Activated gamma-delta T cell treated with Interleukin-2 at 50 U/mL for 16 hours (primary cell): ENCODE measurements around the gene TGFBR3L.
A peak's percentile ranks its signal among the peaks of the same experiment; 100 is the strongest.
"Not testable (repeated sequence)": the region's sequence is repeated elsewhere in the genome, so short reads cannot be mapped to it uniquely, and the experiment has no call there.

Experiments
- DNase-seq: peaks from one replicate; pipeline ENCODE4 v3.0.0-alpha.2; 2020

The TGFBR3L gene

DNA sequence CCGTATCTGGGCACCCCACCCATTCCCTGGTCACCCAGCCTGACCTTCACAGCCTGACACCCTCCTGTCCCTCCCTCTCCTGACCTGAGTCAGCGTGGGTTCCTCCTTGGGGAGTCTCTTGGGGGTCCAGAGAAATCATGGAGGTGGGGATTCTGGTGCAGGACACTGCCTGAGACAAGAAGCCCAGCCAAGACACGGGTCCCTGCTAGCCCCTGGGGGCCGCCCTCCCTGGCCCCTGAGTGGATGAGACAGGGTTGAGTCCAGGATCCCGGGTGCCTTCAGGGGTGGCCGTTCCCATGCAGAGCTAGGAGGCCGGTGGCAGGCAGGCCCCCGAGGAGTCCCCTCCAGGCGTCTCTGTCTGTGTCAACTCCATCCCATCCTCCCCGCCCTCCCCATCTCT is 9.4 kb upstream of the TGFBR3L start:
- DNase-seq: no peak

DNA sequence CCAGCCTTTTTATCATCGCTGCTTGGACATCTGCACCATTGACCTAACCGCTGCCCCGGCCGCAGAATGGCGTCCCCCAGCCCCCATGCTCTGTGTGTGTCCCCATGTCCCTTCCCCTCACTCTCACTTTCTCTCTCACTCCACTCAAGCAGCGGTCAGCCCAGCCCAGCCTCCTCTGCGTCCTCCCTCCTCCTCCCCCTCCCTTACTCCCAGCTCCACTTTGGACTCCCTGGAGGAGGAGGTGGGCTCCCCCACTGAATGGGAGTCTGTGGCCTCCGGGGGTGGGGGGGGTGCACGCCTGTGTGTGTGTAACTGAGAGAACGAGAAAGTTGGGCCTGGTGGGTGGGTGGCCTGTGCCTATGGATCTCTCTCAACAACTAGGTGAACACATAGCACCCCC is 8.8 kb upstream of the TGFBR3L start:
- DNase-seq: no peak

DNA sequence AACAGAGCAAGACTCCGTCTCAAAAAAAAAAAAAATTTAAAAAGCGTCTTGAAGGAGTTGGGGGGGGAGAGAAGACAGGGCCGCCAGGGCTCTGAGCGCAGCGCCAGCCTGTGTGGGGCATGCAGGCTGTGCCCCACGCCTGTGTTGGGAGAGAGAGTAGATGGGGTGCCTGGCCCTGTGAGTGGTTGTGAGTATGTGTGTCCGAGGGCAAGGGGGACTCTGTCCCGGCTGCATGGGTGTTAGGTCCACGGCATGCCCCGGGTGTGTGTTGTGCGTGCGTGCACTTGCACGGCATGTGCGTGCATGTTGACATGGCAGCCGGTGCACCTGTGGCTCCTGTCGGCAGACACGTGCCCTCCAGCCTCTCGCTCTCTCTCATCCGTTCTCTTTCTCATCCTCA is 7.5 kb upstream of the TGFBR3L start:
- DNase-seq: no peak

- DNase-seq: no peak
Measured at GRCh38 chr19:7907544-7907943, 7.1 kb upstream of the TGFBR3L start.

- DNase-seq: no peak
Measured at GRCh38 chr19:7908078-7908699, 6.4 kb upstream of the TGFBR3L start.

DNA sequence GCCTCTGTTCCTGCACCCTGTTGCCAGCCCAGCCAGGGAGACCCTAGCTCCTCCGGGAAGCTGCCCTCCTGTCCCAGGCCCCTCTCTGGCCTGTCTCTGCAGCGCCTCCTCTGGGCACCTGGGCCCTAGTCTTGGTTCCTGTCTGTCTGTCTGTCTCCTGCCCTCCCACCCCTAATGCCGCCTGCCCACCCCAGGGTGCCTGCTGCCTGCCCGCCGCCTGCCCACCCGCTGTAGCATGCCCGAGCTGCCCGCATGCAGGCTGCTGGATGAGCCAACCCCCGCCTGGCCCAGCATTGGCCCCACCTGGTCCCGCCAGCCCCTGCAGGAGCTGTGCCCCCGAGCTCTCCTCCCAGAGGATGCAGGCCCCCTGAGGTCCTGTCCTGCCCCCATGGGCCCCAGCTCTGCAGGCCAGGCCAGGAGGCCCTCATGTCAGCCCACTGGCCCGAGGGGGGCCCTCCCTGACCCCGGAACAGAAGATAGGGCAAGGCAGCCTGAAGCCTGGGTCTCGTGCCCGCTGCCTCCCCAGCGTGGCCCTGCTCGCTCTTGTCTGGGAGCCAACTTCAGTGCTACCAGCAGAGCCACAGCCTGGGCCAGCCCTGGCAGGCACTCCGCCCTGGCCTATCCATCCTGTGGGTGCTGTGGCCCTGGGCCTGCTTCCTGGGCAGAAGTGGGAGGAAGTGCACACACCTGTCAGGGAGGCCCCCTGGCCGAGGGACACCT is 5.7 kb upstream of the TGFBR3L start:
- DNase-seq: no peak

- no peak for DNase-seq
Measured at GRCh38 chr19:7909471-7910067, 5.1 kb upstream of the TGFBR3L start.

DNA sequence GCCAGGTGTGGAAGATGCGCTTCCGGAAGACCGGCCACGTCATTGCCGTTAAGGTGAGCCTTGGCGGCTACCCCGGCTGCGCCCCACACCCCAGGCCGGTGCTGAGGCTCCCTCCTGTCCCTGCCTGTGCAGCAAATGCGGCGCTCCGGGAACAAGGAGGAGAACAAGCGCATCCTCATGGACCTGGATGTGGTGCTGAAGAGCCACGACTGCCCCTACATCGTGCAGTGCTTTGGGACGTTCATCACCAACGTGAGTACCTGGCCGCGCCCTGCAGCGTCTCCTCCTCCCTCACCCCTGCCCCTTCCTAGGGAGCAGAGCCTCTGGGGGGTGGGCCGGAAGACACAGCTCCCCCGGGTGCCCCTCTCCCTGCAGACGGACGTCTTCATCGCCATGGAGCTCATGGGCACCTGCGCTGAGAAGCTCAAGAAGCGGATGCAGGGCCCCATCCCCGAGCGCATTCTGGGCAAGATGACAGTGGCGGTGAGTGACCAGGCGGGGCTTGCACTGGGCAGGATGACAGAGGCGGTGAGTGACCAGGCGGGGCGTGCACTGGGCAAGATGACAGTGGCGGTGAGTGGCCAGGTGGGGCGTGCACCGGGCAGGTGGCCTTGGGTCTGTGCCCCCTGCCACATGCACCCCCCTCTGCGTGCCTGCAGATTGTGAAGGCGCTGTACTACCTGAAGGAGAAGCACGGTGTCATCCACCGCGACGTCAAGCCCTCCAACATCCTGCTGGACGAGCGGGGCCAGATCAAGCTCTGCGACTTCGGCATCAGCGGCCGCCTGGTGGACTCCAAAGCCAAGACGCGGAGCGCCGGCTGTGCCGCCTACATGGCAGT is 4.1 kb upstream of the TGFBR3L start:
- DNase-seq: no peak

GRCh38 chr19:7911508-7912143 is 3.0 kb upstream of the TGFBR3L start:
- no peak for DNase-seq

- DNase-seq: no peak
Measured at GRCh38 chr19:7912144-7912696, 2.4 kb upstream of the TGFBR3L start.

DNA sequence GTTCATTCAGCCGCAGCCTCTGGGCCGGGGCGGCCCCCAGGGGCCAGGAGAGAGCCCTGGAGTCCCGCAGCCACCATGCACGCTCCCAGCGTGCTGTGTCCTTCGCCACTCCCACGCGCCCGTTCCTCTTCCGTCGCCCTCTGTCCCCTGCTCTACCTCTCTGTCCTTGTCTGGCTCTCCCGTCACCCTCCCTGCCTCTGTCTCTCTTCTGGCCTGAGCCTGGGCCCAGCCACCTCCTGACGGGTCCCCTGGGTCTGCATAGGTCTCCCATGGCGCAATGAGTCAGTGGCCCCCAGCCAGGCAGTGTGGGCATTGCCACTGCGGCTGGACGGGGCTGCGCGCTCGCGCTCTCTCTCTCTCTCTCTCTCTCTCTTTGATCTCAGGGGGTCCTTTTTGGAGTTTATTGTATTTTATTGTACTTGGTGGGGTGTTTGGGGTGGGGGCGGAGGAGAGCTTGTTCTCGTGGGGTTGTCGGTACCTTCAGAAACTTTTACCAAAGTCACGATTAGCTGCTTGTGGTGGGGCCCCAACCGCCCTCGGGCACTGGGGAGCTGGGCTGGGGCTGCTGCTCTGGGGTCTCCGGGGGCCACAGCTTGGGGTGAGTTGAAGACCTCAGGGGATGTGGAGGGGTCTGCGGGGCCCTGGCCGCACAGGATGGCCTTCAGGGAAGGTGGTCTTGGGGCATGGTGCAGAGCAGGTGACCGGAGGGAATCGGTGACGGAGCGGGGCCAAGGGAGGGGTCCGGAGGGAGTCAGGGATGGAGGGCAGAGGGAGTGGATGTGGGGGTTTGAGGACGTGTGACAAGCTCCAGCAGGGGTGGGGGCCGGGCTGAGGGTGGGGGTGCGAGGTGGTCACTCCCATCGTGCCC is 1.7 kb upstream of the TGFBR3L start:
- DNase-seq: no peak

DNA sequence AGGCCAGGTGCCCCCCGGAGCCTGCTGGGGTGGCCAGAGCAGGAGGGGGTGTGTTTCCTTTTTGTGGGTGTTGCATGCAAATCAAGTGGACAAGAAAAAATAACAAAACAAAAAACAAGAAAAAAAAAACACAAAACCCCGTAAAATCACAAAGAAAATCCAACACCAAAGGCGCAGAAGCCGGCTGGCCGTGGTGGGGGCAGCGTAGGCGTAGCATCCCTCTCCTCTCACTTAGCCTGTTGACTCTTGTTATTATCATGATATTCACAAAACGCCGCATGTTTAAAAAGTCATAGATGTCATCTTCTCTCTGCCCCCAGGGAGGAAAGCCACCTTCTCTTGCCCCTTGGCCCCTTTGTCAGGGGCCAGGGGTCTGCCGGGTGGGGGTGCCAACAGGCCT is 978 bp upstream of the TGFBR3L start:
- DNase-seq: no peak

DNA sequence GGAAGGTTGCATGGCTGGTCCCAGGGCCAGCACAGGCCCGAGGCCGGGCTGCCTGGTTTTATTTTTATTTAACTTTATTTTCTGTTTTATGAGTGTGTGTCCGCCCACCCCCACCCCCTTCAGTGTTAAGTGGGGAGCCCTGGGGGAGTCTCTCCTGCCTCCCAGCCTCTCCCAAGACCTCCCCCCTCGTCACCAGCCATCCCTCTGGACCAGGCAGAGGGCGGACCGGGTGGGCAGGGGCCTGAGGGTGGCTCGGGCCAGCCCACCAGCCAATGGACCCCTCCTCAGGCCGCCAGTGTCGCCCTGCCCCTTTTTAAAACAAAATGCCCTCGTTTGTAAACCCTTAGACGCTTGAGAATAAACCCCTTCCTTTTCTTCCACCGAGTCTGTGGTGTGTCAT is 531 bp upstream of the TGFBR3L start:
- no peak for DNase-seq

DNA sequence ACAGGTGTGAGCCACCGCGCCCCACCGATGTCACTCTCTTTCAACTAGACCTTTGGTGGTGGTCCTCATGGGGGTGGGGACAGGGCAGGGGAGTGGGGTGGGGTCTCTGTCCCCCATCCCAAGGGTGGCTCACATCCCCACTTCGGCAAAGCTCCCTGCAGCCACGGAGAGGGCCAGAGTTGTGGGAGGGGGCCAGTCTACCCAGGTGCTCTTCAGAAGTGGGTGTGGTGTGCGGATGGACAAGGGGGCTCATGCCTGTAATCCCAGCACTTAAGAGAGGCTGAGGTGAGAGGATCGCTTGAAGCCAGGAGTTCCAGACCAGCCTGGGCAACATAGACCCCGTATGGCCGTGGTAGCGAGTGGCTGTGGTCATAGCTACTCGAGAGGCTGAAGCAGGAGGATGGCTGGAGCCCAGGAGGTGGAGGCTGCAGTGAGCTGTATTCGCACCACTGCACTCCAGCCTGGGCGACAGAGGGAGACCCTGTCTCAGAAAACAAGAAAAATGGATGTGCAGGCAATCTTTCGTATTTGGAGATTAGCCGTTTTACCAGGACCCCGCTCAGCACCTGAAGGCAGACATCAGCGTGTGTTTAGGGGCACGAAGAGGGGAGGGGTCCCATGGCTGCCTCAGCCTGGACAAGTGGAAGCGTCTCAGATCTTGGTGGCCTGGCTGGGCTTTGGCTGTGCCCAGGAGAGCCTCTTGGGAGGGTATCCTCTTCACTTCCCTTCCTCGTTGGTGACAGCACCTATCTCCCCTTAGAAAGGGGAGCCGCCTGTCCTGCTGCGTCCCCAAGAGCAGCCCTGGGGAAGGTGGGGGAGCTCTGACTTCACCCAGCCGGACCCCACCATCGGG is 846 bp downstream of the TGFBR3L start:
- no peak for DNase-seq

- peak; percentile 36 for DNase-seq
Measured at GRCh38 chr19:7916103-7916954, 1.7 kb downstream of the TGFBR3L start.

- no peak for DNase-seq
Measured at GRCh38 chr19:7916955-7917266, 2.3 kb downstream of the TGFBR3L start.

- DNase-seq: peak; percentile 50
Measured at GRCh38 chr19:7917267-7918061, 2.8 kb downstream of the TGFBR3L start.

- not testable (repeated sequence) for DNase-seq
Measured at GRCh38 chr19:7918062-7918614, 3.5 kb downstream of the TGFBR3L start.
